SKM-1 treated with dmso at 0.1 percent for 144 hours (cell line): ENCODE measurements around the gene CNBD2.
"Not testable (repeated sequence)": the region's sequence is repeated elsewhere in the genome, so short reads cannot be mapped to it uniquely, and the experiment has no call there.

Source experiments
- DNase-seq: peaks from one replicate; lab custom pipeline; 2025; ENCODE audit not compliant: unreplicated experiment; lab: John Stamatoyannopoulos, UW

The CNBD2 gene

GRCh38 chr20:35967979-35968640 is at the start of gene CNBD2:
Gene CNBD2, plus strand, starts transcription at chr20:35968590. Its CDS starts 173 bp downstream, at chr20:35968763.
- no peak for DNase-seq

GRCh38 chr20:35920523-35920922 is 47.9 kb upstream of the CNBD2 start:
- DNase-seq, result no peak

DNA sequence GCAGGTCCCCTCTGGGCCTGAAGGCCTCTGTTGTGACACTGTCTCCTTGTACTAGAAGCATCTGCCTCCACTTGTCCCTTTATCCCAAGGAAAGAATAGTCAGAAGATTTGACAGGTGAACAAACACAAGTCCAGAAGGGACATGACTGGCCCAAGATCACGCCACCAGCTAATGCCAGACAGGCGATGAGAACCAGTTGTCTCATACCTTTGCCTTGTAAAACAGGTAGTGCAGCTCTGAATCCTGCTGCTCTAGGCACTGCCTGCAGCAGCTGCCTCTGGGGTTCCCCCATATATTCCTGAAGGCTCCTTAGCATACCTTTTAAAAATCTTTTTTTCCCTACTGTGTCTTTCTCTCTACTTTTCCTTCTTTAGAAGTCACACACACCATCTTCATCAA is 39.1 kb upstream of the CNBD2 start:
- no peak for DNase-seq

GRCh38 chr20:35934050-35934449 is 34.3 kb upstream of the CNBD2 start:
- DNase-seq, result no peak

DNA sequence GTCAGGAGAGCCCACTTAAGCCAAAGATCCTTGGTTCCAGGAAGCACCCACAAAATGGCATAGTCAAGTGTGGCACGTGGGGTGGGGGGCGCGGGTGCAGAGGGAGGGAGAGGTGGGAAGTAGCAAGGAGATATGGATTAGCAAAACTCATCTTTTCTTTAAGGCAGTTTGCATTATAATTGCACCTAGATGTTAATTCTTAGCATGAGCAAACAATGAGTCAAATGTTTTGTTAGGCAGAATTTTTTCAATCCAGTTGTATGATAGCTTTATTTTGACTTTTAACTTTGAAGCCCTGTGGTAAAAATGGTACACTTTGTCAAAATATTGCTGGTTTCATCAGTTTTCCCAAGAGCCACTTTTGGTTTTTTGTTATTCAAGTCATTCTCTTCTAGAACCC is 29.1 kb upstream of the CNBD2 start:
- DNase-seq, result no peak

GRCh38 chr20:35941620-35942019 is 26.8 kb upstream of the CNBD2 start:
- DNase-seq, result no peak

DNA sequence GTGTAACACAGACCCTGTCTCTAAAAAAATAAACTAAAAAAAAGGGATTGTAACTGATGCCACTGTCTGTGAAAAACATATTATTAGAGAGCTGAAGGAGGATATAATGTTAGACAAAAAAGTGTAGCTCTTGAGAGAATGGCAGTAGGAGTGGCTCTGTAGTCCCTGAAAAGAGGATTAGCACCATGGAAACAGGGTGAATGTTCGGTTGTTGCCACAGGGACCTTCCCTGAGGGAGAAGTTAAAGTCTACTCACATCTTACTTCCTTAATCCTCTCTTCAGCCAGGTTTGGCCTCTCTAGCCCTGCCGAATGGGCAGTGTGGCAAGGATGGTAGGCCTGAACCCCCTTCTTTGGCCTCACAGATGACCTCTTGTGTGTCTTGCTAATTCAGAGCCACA is 26.1 kb upstream of the CNBD2 start:
- peak; percentile 76 for DNase-seq

DNA sequence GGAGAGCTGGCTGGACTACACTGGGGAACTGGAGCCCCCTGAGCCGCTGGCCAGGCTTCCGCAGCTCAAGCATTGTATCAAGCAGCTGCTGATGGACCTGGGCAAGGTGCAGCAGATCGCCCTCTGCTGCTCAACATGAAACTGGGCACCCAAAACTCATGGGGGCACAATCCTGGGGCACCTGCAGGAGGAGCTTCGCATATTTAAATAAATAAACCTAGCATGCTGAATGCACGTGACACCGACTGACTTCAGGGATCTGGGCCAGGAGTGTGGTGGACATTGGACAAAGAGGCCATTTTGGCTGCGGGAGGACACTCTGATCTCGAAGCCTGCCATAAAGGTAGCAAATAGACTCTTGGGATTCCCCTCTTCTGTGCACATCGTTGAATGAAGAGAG is 20.9 kb upstream of the CNBD2 start:
- no peak for DNase-seq

GRCh38 chr20:35947907-35948306 is 20.5 kb upstream of the CNBD2 start:
- no peak for DNase-seq

GRCh38 chr20:35950093-35950492 is 18.3 kb upstream of the CNBD2 start:
- DNase-seq, result no peak

GRCh38 chr20:35952080-35952479 is 16.3 kb upstream of the CNBD2 start:
- not testable (repeated sequence) for DNase-seq

DNA sequence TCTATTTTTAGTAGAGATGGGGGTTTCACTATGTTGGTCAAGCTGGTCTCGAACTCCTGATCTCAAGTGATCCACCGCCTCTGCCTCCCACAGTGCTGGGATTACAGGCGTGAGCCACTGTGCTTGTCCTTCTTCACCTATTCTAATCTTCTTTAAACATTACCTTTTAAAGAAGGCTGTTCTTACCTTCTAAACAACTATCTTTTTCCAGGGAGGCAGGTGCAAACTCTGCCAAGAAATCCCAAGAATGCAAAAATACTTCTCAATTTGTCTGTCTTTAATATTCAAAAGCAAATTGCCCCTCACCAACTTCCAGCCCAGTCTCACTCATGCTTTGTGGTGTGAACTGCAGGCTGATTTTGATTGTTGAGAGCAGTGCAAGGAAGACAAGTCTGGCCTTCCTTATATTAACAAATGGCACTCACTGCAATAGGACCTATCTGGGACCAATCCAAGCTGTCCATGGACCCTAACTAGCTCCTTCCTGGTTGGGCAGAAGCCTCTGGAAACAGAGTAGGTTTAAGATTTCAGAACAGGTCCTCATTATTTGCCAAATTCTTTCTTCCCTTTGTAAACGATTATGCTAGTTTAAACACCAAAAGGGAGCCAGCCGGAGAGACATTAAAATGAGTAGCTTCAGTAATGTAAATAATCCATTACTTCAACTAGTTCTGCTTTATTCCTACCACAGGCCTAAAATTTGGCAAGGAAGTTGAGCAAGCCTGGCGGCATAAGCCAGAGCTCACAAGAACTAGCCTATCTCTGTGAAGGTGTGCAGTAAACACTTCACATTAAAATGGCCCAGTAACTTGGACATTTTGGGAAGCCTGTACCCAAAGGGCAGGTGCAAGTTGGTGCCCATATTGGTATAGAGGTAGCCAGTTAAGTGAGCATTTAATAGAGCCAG is 15.7 kb upstream of the CNBD2 start:
- DNase-seq, result peak; percentile 60

GRCh38 chr20:35953387-35954199 is 14.8 kb upstream of the CNBD2 start:
- DNase-seq, result no peak

DNA sequence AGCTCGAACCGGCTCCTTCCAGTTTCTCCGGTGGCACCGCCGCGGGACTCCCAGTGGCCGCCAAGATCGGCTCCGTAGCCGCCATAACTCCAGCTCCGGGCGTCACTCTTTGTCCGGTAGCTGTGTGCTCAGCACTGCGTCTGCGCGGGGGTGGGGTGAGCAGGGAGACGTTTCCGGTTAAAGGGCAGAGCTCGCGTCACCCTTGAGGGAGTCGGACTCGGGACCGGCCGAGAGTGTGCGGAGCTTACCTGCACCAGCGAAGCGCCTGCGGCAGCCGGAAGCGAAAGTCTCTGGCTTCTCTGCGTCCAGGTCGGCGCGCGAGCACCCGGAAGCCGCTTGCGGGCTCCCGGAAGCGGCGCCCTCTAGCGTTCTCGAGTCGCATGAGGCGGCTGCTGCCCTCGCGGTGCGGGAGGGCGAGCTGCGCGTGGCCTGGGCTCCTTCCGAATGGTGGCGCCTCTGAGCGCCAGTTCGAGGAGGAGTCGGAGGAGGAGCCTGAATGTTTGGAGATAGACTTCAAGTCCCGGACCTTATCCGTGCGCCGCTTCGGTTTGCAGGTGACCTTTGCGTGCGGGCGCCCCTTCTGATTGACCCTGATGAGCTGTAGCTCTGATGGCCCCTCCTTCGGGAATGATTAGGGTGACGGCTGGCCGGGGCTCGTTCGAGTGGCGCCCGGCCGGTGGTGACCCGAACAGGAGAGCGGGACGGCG is 14.0 kb upstream of the CNBD2 start, which contains the start of gene SCAND1:
TSS of gene SCAND1 (minus strand) at position 303 of the 707 bp plus-strand sequence. CDS start at position 85, 218 bp downstream.
- DNase-seq, result peak; percentile 98

DNA sequence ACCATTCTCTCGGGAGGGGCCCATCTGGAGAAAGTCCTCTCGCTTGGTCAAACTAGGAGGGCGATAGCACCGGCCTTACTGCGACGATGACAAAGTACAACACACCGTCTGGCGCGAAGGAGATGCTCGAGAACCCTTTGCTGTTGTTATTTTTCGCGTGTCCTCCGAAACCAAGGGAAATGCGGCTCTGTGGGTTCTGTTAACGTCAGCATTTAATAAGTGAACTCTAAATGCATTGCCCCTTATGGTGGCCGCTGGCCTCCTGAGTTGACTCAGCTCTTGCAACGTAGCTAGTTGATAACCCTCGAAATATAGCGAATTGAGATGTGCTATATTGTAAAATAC is 13.5 kb upstream of the CNBD2 start:
- DNase-seq, result no peak

DNA sequence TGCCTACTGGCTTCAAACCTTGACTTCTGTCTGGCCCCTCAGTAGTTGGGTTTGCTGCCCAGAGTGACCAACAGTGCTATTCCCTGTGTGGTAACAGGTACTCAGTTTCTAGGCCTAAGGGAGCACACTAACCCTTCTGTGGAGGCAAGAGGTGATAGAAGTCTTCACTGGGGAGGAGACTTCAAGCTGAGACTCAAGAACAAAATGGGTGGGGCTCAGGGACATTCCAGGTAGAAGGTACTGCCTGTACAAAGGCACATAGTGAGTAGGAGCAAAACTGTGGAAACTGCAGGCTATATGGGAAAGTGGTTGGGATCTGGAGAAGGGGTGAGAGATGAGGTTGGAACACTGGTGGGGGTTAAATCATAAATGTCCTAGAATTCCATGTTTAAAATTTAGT is 11.8 kb upstream of the CNBD2 start:
- no peak for DNase-seq

- DNase-seq, result not testable (repeated sequence)
Observed at GRCh38 chr20:35959291-35959690, 9.1 kb upstream of the CNBD2 start.

DNA sequence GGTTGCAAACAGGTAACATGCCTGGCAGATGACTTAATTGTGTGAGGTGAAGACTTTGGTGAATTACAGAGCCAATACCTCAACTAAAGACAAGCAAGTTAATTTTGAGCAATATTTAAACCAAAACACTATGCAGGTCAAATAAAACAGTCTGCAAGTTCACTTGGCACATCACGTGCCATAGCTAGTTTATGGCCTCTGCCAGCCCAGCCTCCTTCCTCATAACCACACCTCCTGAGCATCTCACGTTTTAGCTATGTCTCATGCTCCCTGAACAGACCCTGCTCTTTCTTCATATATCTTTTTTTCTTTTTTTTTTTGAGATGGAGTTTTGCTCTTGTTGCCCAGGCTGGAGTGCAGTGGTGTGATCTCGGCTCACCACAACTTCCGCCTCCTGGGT is 4.5 kb upstream of the CNBD2 start:
- no peak for DNase-seq

DNA sequence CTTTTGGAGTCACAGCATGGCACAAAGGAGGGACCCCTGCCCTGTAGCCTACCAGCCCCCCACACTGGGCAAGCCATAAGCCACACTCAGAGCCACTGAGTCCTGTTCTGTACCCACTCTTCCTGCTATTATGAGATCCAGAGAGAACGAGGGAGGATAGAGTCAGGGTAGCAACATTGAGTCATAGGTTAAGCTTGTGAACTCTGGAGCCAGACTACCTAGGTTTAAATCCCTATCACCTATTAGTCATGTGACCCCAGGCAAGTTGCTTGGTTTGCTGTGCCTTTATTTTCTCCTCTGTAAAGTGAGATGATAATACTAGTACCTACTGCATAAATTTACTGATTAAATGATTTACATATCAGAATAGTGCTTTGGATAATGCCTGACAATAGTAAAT is 540 bp downstream of the CNBD2 start:
- no peak for DNase-seq

- no peak for DNase-seq
Observed at GRCh38 chr20:35971981-35972380, 3.6 kb downstream of the CNBD2 start.

DNA sequence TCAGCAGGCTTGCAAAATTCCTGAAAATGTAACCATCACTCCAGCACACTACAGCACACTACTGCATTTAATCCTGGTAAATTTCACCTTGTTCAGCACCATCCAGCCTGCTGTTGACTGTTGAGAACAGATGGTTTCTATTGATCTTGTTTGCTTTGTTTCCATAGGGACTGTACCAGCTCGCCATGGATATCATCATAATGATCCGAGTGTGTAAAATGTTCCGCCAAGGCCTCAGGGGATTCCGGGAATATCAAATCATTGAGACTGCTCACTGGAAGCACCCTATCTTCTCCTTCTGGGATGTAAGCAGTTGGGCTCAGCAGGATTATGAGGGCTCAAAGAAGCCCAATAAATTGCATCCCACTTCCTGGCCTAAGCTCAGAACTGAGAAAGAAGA is 4.1 kb downstream of the CNBD2 start:
- DNase-seq, result no peak
